GM12874 (cell line): ENCODE results near the gene DNAJC6.

ENCODE experiments used
- CTCF ChIP-seq: IDR thresholded peaks from 2 replicates; pipeline ENCODE4 v1.5.1; 2011; ENCODE audit warnings: low read depth, mild to moderate bottlenecking, control low read depth, low read length, moderate library complexity; ENCODE audit not compliant: insufficient read depth

DNAJC6 gene

GRCh38 chr1:65395887-65396612 lies 86.7 kb downstream of the DNAJC6 start:
- TF ChIP-seq CTCF = no peak

GRCh38 chr1:65398083-65398482 lies 88.7 kb downstream of the DNAJC6 start:
- no peak for TF ChIP-seq CTCF

GRCh38 chr1:65399003-65399402 lies 89.7 kb downstream of the DNAJC6 start:
- TF ChIP-seq CTCF = no peak

- TF ChIP-seq CTCF = no peak
Measured at GRCh38 chr1:65401612-65402011, 92.3 kb downstream of the DNAJC6 start.

- TF ChIP-seq CTCF = no peak
Measured at GRCh38 chr1:65404941-65405340, 95.6 kb downstream of the DNAJC6 start.

GRCh38 chr1:65407877-65408276 lies 98.5 kb downstream of the DNAJC6 start:
- no peak for TF ChIP-seq CTCF

- TF ChIP-seq CTCF = no peak
Measured at GRCh38 chr1:65409314-65409713, 100.0 kb downstream of the DNAJC6 start.
